ENCODE results near the gene NRXN3. TPM values are rescaled to one million over a fixed set of nuclear protein-coding genes. Genes with fewer than 3 reads are reported as not detected.

Gene NRXN3
- total RNA-seq, 1 donor from 2014 or later: under 0.01 TPM

GRCh38 chr14:79658769-79659168, 1488.6 kb downstream of the NRXN3 start:
- DNase-seq (ENCODE audit: low read depth in 2 of 2): no peak

- DNase-seq (ENCODE audit: low read depth in 2 of 2): peak in 1 of 2 donors; percentile 7
Measured at GRCh38 chr14:79660053-79660939, 1490.1 kb downstream of the NRXN3 start.

DNA sequence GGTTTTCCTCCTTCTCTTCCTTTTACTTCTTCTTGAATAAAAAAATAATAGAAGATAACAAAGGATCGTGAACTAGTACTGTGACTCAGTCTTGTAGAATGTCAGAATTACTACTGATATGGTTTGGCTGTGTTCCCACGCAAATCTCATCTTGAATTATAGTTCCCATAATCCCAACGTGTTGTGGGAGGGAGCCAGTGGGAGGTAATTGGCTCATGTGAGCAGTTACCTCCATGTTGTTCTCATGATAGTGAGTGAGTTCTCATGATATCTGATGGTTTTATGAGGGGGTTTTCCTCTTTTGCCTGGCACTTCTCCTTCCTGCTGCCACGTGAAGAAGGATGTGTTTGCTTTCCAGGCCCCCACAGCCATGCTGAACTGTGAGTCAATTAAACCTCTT, 1491.6 kb downstream of the NRXN3 start:
- peak in 1 of 2 donors; percentile 14 for DNase-seq (ENCODE audit: low read depth in 2 of 2)

GRCh38 chr14:79663453-79663852, 1493.3 kb downstream of the NRXN3 start:
- DNase-seq (ENCODE audit: low read depth in 2 of 2): no peak

DNA sequence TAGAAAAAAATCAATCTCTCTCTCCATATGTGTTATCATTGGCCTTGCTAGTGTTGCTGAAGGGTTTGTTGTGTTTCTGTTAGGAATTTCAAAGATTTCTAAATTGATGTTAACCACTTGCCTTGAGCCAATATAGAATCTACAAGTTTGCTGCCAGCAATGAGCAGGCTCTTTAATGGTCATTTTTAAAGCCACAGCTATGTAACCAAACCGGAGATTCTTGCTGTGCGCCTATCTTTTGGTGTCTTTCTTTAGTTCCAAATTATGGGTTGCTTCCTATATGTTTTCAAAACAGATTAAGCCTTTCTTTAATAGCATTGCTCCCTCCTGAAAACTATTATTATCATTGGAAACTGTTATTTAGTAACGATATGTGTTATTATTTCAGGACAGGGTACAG, 1495.4 kb downstream of the NRXN3 start:
- no peak for DNase-seq (ENCODE audit: low read depth in 2 of 2)

DNA sequence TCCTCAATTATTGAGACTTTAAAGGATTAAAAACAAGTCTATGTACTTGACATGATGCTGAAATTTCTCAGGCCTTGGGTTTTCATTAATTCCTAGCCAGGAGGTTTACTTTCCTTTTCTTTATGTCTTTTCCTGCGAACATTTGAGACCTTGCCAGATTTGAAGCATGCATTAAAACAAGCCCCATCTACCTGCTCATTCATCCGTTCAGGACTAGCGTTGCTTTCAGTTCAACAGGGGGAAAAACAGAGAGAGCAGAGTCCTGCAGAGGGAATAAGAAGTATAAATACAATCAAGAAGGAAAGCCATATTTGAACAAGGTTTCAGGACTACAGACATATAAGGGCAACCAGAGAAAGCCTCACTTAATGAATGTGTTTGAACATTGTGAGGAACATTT, 1498.8 kb downstream of the NRXN3 start:
- DNase-seq (ENCODE audit: low read depth in 2 of 2): no peak

DNA sequence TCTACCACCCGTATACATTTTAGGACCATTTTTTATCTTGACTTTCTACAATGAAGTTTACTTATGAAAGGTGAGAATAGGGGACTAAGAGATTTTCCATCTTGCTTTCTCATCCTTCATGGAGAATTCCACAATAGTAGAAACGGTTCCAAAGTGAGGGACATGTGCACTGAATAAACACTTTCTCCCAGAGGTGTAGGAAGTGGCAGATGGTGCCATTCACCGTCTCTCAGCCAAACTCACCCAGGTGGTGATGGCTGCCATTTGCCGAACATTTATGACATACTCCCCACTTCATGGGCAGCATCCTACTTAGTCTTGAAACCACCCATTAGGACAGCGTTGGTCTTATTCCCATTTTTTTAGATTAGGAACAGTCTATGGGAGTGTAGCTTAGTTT, 1500.6 kb downstream of the NRXN3 start:
- DNase-seq (ENCODE audit: low read depth in 2 of 2): no peak

DNA sequence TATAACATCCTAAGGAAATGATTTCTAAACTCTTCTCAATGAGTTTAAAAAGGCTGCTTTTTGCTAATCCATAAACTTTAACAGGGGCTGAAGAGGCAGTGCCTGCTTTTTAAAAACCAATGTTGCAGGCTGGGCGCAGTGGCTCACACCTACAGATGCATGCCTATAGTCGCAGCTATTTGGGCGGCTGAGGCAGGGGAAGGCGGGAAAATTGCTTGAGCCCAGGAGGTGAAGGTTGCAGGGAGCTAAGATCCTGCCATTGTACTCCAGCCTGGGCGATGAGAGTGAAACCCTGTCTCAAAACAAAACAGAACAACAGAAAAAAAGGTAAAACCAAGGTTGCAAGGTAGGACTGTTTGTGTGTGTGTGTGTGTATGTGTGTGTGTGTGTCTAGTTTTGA, 1509.9 kb downstream of the NRXN3 start:
- DNase-seq (ENCODE audit: low read depth in 2 of 2): no peak

GRCh38 chr14:79686196-79686595, 1516.0 kb downstream of the NRXN3 start:
- DNase-seq (ENCODE audit: low read depth in 2 of 2): no peak

GRCh38 chr14:79690960-79691359, 1520.8 kb downstream of the NRXN3 start:
- DNase-seq (ENCODE audit: low read depth in 2 of 2): no peak

- no peak for DNase-seq (ENCODE audit: low read depth in 2 of 2)
Measured at GRCh38 chr14:79693935-79694334, 1523.8 kb downstream of the NRXN3 start.

GRCh38 chr14:79695307-79695706, 1525.1 kb downstream of the NRXN3 start:
- DNase-seq (ENCODE audit: low read depth in 2 of 2): no peak

- DNase-seq (ENCODE audit: low read depth in 2 of 2): no peak
Measured at GRCh38 chr14:79698298-79698711, 1528.1 kb downstream of the NRXN3 start.

DNA sequence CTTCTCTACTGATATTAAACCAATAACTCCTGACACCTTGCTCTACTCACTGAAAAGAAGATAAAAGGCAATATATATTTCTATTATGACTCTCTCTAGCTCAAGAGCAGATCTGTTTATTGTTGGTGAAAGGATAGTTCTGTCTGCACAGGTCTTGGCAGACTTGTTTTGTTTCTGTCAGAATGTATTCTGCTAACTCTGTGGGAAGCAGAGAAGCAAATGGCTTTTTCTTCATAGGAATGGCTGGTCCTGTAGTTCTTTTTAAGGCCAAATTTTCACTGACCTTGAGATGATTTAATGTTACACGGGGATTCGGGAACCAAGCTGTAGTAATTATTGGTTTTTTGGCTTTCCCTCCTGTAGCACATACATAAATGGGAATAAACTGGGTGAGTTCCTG, 1529.0 kb downstream of the NRXN3 start:
- DNase-seq (ENCODE audit: low read depth in 2 of 2): no peak

- DNase-seq (ENCODE audit: low read depth in 2 of 2): no peak
Measured at GRCh38 chr14:79701371-79701770, 1531.2 kb downstream of the NRXN3 start.

- no peak for DNase-seq (ENCODE audit: low read depth in 2 of 2)
Measured at GRCh38 chr14:79702197-79702596, 1532.0 kb downstream of the NRXN3 start.

GRCh38 chr14:79703209-79703608, 1533.0 kb downstream of the NRXN3 start:
- DNase-seq (ENCODE audit: low read depth in 2 of 2): no peak

DNA sequence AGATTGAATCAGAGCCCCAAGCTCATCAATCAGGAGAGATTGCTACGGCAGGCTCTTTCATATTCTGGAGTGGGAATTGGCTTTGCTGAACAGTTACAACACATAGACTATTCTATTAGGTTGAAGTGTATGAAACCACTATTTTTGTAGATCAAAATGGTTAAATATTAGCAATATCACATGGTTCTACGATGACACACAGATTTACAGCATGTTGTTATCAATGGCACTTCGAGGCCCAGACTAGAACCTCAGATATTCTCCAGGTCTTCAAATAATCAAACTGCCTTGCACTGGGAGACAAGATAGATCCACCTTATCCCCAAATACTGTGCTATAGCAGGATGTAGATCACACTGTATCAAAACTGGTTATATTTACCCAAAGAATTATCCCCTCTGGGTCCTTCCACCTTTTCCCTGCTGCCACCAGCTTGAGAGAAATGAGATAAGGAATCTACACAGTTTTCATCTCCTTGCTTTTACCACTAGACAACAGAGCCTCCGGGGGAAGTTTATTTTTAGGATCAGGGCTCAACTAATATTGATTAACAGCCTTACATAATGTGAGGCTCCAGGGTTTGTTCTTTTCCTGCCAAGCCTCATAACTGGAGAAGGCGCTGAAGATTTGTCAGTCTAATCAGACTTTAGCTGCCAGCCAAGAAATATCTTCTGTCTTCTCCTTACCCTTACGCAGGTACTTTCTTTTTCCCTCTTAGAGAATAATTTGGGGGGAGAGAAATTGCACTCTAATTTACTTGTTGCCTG, 1534.1 kb downstream of the NRXN3 start:
- no peak for DNase-seq (ENCODE audit: low read depth in 2 of 2)

DNA sequence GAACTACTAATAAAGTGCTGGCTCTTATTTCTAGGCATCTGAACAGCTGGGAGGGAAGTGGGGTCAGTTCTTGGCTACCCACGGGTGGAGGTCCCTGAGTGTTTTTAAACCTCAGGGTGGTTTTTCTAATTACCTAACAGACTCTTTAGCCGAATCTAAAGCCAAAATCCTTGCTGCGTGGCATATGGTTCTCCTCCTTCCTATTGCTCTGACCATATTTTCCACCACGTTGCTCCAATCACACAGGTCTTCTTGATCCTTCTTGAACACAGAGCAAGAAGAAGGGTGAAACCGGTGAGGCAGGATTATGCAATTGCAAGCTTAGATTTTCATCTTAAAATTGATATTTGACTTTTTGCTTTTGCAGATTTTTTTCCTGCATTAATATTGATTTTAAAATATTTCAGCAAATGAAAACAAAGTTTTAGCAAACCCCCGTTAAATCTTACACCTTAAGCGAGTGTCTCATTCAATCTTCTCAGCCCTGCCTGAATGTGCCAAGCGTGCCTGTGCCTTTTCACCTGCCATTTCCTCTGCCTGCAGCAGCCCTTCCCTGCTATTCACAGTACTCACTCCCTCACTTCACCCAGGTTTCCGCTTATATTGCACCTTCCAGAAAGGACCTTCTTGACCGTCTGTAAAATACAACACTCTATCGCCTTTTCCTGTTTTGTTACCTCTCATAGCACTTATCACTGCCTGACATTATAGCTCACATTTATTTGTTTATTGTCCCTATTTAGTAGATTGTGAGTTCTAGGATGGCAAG, 1535.1 kb downstream of the NRXN3 start:
- DNase-seq (ENCODE audit: low read depth in 2 of 2): no peak

DNA sequence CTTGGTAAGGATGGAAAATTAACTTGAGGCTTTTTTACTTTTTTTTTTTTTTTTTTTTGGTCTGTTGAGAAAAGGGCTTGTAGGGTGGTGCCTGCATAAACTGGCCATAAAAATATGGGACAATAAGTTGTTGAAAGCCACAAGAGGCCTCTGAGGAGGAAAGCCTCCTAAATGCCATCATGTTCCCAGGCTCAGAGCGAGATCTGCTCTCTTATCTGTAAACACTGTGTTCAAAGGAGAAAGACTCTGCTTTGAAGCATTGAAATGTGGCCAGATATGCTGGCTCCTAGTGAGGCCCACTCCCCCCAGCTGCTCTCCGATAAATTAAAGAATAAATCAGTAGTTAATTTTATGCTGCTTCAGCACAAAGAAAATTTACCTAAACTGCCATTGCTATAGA, 1536.2 kb downstream of the NRXN3 start:
- no peak for DNase-seq (ENCODE audit: low read depth in 2 of 2)

DNA sequence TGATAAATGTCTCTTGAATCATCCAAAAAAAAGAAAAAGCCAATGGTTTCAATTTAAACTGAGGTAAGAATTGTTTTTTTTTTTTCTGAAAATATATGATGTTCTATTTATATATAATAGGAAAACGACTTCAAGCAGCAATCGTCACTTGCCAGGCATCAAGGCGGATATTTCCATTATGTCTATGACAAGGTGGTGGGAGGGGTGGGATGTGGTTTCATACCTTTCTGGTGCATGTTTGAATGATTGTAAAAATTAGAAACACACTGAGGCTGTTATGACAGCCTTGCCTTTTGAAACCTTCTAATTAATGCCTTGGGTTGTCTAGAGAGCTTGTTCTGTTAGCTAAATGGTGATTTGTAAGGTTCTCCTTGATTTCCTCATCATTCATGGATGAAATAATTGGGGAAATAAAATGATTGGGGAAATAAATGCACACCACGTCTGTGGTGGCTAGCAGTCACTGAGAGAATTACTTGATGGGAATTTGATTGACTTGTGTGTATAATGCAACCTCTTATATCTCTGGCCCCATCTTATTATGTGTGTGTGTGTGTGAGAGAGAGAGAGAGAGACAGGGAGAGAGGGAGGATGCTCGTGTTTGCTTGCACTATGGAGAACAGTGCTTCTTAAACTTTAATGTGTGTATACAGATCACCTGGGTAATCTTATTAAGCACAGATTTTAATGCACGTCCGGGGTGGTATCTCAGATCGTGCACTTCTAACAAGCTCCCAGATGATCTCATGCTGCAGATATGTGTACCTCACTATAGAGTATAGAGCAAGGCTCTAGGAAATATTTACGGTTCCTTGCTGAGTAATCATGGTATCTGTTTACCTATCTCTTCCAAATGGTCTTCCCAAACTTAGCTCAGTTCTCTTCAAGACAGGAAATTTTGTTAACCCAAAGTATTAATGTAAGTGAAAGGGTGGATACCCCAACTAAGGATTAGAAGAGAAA, 1538.5 kb downstream of the NRXN3 start:
- DNase-seq (ENCODE audit: low read depth in 2 of 2): no peak

All from dermis microvascular lymphatic vessel endothelial cell (primary cell).